ENCODE data around the gene GRID1.

DNA sequence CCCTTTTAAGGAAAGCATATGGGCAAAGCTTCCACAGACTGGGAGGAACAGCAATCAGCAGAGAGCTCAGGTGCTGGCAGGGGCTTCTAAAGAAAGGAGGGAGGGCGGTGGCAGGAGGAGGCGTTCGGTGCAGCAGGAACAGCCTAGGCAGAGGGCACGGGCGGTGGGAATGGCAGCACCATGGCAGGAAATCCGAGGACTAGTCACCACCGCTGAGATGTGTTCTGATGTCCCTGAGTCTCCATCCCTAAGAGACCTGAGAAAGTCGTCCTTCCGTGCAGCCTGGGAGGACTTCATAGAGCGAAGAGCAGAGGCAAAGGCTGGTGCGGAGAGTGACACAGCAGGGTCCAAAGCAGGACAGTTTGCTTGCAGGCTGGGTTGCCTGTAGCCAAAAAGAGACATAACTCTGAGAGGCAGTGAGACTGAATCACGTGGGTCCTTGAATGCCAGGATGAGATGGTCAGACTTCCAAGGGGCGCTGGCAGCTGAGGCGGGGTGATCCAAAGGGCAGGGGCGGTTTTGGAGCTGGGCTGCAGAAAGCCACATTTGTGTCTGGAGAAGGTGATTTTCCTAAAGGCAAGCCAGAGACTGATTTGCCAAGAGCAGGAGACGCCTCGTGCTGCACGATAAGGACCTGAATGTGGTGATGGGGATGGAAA lies 35.8 kb upstream of the GRID1 start:
- TF ChIP-seq CTCF (IDR thresholded peaks at IDR 0.05): no peak
- TF ChIP-seq POLR2A (IDR thresholded peaks at IDR 0.05): no peak
- TF ChIP-seq POLR2AphosphoS5 (IDR thresholded peaks at IDR 0.05): no peak

All from breast epithelium (tissue), 3 donors.